Hematopoietic multipotent progenitor cell treated with erythropoietin and hydrocortisone succinate and interleukin-3 and kit ligand, for 8 days (in vitro differentiated cells): ENCODE data around the gene RSPRY1.
A peak's percentile ranks its signal among the peaks of the same experiment; 100 is the strongest.

ENCODE experiments used
- DNase-seq: peaks from one replicate; pipeline ENCODE4 v3.0.0-alpha.2; 2015

Gene RSPRY1

GRCh38 chr16:57276596-57276995, 90.5 kb downstream of the RSPRY1 start:
- DNase-seq, result no peak

- DNase-seq, result peak; percentile 78
Observed at GRCh38 chr16:57277586-57277985, 91.5 kb downstream of the RSPRY1 start.

GRCh38 chr16:57278494-57278893, 92.4 kb downstream of the RSPRY1 start:
- DNase-seq, result no peak

- no peak for DNase-seq
Observed at GRCh38 chr16:57279780-57280638, 93.9 kb downstream of the RSPRY1 start.

GRCh38 chr16:57281791-57282190, 95.7 kb downstream of the RSPRY1 start:
- no peak for DNase-seq

- no peak for DNase-seq
Observed at GRCh38 chr16:57282510-57283213, 96.5 kb downstream of the RSPRY1 start.

GRCh38 chr16:57283214-57283958, 97.3 kb downstream of the RSPRY1 start:
- DNase-seq, result no peak

- DNase-seq, result no peak
Observed at GRCh38 chr16:57283959-57284208, 97.8 kb downstream of the RSPRY1 start.

GRCh38 chr16:57284209-57284951, 98.3 kb downstream of the RSPRY1 start, which contains the start of gene PLLP:
Gene PLLP (minus strand): TSS chr16:57284672. CDS start chr16:57284540, 132 bp downstream.
- no peak for DNase-seq

GRCh38 chr16:57284952-57285363, 98.8 kb downstream of the RSPRY1 start:
- no peak for DNase-seq

- DNase-seq, result no peak
Observed at GRCh38 chr16:57285379-57285778, 99.2 kb downstream of the RSPRY1 start.

GRCh38 chr16:57289391-57290257, 103.5 kb downstream of the RSPRY1 start:
- DNase-seq, result no peak
